ENCODE results near the gene BGN.
A peak's percentile ranks its signal among the peaks of the same experiment; 100 is the strongest.

The BGN gene

DNA sequence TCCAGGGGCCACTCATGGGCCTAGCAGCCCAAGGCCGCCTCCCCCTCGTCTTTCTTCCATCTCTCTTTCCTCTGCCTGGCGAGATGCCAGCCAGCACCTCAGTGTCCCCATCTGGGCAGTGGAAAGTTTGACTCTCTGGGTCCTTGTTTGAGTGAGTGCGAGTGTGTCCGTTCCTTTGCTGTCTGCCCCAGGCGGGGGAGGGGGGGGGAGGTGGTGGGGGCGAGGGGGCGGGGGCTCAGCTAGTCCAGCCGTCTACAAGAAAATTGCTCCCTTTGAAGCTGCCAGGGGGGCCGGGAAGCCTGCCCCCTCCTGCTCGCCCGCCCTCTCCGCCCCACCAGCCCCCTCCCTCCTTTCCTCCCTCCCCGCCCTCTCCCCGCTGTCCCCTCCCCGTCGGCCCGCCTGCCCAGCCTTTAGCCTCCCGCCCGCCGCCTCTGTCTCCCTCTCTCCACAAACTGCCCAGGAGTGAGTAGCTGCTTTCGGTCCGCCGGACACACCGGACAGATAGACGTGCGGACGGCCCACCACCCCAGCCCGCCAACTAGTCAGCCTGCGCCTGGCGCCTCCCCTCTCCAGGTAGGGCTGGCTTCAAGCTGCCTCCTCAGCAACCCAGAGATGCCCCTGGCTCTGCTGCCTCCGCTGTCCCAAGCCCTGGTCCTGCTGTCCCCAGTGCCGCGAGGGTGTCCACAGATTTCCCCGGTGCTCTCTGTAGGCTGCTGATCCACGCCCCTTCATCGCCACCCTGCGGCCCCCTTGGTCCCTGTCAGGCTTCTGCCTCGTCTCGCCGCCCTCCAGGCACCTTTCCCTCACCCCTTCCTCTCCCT lies at the start of gene BGN:
BGN (plus strand) TSS at position 440 of the 821 bp plus-strand sequence. CDS start 9,652 bp downstream, outside the sequence.
- Mint-ChIP-seq H3K27ac (no peak within 1 kb of the TSS), H3K4me3 (no peak within 1 kb of the TSS), H3K4me1 (no peaks in the 10 kb centered on the region), H3K9me3 (no peaks in the 10 kb centered on the region), H3K36me3 (no peaks in the 10 kb centered on the region)
- DNase-seq (ENCODE audit: low spot score in 2 of 2): no peak
- ATAC-seq: no peak

DNA sequence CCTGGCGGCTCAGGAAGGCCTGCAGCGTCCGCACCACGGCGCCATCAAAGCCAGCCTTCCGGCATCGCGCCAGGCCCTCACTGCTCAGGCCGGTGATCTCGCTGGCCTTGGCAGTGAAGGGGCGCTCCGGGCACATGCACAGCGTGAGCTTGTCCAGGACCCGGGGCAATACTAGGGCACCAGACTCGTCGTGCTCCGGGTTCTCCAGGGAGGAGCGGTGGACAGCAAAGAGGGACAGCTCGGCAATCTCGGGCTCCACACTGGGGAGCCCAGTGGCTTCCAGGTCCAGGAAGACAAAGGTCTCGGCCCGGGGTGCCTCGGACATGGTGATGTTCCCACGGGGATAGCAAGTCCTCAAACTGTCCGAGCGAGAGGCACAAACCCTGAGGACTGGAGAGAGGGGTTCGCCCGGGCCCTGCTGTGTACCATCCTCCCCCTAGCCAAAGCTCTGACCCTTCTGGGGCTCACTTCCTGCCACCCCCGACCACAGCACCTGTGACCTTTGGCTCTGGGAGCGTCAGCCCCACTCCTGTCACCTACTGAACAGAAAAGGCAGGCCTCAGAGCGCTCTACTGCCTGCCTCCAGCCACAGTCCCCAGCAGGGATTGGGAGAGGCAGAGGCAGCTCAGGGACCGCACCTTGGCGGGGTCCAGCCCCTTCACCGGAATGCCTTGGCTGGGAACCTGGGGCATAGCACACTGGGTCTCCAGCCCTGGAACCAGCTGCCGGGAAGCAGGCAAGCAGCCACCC lies 49.5 kb upstream of the BGN start:
- ATAC-seq (no peak), DNase-seq (ENCODE audit: low spot score in 2 of 2) (no peak)
- H3K27ac Mint-ChIP-seq: no peak overlapping the region
- H3K4me3 Mint-ChIP-seq: no peak overlapping the region
- no peaks in the 10 kb centered on the region for H3K36me3 Mint-ChIP-seq
- no peaks in the 10 kb centered on the region for H3K4me1 Mint-ChIP-seq
- H3K9me3 Mint-ChIP-seq: no peaks in the 10 kb centered on the region

DNA sequence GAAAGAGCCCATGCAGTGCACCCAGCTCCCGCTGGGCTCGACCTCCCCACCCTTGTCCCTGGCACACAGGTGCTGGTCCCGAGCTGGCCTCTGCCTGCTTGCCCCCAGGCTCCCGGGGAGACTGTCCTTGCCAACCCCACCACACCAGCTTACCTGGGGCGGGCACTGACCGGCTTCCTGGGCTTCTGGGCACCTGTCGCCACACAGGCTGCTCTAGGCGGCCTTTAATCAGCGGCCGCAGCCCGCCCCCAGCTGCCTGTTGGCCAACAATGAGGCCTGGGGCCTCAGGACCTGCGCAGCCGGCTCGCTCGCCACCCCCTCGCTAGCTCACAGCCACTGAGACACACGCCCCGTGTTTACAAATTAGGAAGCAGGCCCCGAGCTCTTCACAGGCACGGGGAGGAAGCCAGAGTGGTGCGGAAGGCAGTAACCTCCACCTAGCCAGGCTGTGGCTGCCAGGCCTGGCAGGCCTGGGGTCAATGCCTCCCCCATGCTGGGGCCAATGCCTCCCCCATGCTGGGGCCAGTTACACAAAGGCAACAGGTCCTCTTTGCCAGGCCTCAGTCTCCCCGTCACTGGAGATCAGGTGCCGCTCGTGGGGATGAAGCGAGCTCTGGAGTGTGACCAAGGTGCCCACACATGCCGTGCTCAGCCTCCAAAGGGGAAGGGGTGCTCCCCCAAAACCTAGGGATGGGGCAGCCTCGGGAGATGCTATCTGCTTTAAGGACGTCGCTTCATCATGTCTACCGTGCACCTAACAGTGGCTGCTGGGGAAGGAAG lies 48.7 kb upstream of the BGN start, which contains the start of gene TREX2:
TREX2 (minus strand) TSS at position 201 of the 780 bp plus-strand sequence. CDS start 626 bp downstream, outside the sequence.
- H3K4me3 Mint-ChIP-seq: no peak within 1 kb of the TSS
- H3K4me1 Mint-ChIP-seq: no peaks in the 10 kb centered on the region

DNA sequence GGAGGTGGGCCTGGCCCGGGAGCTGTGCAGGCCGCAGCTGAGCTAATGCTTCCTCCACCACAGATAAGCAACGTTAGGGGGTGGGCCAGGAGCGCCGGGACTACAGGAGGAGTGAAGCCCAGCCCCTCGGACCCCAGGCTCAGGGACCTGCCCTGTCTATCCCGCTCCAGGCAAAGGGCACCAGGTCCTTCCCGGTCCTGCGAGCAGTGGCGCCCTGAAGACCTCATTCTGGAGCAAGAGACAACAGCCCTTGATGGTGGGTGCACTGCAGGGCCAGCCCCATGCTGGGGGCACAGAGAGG lies 48.2 kb upstream of the BGN start:
- no peaks in the 10 kb centered on the region for H3K4me1 Mint-ChIP-seq
- no peak overlapping the region for H3K4me3 Mint-ChIP-seq
- no peak overlapping the region for H3K27ac Mint-ChIP-seq
- DNase-seq (ENCODE audit: low spot score in 2 of 2): no peak
- no peaks in the 10 kb centered on the region for H3K9me3 Mint-ChIP-seq
- H3K36me3 Mint-ChIP-seq: peaks cover 8% of the 10 kb centered on the region
- ATAC-seq: no peak

More for the DNA sequence above, 48.7 kb upstream of the BGN start, which contains the start of gene TREX2:
- no peaks in the 10 kb centered on the region for H3K9me3 Mint-ChIP-seq
- DNase-seq (ENCODE audit: low spot score in 2 of 2) (no peak), ATAC-seq (no peak)
- H3K36me3 Mint-ChIP-seq: peaks cover 2% of the 10 kb centered on the region
- H3K27ac Mint-ChIP-seq: no peak within 1 kb of the TSS

DNA sequence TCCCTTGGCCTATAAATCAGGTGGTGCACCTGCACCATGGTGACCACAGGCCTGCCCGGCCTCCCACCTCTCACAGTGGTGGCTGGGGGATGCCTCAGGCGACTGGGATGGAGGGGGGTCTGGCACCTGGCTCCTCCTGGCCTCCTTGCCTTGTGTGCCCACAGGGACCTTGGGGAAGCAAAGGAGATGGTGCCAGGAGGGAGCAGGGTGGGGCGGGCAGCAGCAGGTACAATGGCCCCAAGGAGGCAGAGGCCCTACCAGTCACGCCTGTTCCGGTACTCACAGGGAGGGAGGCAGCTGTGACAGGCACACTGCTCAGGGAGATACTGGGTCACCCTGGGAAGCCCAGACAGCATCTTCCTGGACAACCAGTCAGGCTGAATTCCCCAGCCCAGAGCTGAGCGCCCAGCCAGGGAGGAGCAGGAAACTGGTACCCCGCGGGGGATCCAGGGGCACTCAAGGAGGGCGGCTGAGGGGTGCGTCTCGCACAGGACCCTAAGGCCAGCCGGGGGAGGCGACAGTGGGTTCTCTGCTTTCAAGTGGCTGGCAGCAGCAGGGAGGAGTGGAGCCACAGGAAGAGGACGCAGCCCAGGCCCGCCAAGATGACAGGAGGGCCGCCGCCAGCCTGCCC lies 47.7 kb upstream of the BGN start:
- DNase-seq (ENCODE audit: low spot score in 2 of 2) (no peak), ATAC-seq (no peak)
- H3K4me3 Mint-ChIP-seq: no peak overlapping the region
- no peak overlapping the region for H3K27ac Mint-ChIP-seq
- H3K36me3 Mint-ChIP-seq: peaks cover 8% of the 10 kb centered on the region
- H3K4me1 Mint-ChIP-seq: no peaks in the 10 kb centered on the region
- H3K9me3 Mint-ChIP-seq: no peaks in the 10 kb centered on the region

DNA sequence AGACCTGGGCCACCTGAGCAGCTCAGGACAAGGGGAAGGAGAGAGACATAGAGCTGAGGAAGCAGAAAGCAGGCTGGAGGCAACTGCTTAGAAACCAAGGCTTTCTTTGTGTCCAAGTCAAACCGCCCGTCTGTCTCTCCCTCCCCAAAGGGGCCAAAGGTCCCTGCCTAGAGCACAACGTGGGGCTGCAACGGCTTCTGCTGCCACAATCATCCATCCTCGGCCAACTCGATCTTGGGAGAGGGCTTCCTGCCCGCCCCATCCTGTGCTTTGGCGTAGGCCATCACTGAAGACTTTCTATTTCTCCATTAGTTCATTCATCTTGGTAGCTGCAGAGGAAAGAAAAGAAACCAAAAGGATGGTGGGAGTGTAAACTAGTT lies 47.2 kb upstream of the BGN start:
- H3K27ac Mint-ChIP-seq: no peak overlapping the region
- DNase-seq (ENCODE audit: low spot score in 2 of 2): no peak
- peaks cover 8% of the 10 kb centered on the region for H3K36me3 Mint-ChIP-seq
- H3K4me3 Mint-ChIP-seq: no peak overlapping the region
- no peaks in the 10 kb centered on the region for H3K9me3 Mint-ChIP-seq
- no peaks in the 10 kb centered on the region for H3K4me1 Mint-ChIP-seq
- ATAC-seq: no peak

DNA sequence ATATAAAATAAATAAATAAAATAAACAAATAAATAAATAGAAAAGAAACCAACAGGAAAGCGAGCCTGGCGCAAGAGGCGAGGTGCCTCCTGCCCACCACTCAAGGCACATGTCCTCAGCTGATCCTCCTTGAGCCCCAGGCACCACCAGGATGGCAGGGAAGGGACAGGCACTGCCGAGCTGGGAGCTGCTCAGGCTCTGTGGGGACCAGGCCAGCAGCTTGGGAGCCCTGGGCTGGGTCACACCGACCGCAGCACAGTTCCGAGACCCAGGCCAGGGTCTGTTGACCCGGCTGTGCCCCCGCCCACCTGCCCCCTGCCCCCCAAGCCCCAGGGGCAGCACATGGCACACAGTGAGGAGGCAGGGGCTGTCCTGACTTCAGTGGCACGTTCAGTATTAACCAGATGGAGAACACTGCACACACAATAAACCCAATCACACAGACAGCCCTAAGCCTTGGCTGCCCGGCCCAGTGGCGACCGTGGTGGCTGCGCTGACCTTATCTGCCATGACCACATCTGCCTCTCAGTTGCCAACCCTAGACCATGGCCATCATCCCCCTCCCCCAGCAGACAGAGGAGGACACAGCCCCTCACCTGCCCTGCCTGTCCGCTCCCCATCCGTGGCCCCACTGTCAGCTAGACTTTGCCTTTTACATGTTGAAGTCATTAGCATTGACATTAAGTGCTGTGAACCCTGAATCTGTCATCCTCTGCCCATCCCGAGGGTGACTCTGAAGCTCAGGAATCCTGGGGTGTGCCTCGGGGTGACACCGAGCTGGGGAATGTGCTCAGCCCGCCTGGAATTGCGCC lies 46.0 kb upstream of the BGN start:
- Mint-ChIP-seq H3K4me3 (no peak overlapping the region), H3K27ac (peak overlapping the region; percentile 79), H3K4me1 (no peaks in the 10 kb centered on the region), H3K9me3 (no peaks in the 10 kb centered on the region), H3K36me3 (peaks cover 18% of the 10 kb centered on the region)
- ATAC-seq: no peak
- no peak for DNase-seq (ENCODE audit: low spot score in 2 of 2)

DNA sequence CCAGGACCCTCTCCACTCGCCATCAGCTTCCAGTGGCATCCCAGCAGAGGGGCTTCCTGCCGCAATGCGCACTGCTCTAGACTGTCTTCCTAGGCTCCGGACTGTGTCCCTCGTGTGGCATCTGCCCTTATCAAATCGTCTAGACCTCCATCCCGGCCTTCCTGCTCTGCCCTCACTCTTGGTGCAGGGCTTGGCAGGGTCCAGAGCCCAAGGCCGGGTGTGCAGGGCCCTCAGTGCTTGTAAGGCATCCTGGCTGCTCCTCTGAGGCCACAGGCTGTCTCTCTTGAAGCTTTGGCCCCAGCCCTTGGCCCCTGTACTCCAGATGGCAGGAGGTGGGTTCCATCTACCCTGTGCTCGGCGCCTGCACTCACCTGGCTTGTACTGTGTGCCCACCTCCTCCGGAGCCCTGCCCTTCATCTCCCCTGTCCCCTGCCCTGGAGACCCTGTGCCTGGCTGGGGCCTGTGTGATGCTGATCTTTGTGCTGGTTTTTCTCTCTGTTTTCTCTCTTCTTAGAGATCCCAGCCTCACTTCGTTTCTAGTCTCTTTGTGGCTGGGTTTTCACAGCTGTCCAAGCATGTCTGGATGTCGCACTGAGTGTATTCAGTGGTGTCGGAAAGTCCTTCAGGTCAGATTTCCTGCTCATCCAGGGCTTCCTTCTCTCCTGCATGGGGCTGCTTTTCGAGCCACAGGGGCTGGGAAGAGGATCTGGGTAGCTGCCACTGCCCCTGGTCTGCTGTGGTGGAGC lies 45.2 kb upstream of the BGN start:
- DNase-seq (ENCODE audit: low spot score in 2 of 2) (no peak), ATAC-seq (no peak)
- H3K36me3 Mint-ChIP-seq: peaks cover 24% of the 10 kb centered on the region
- peak overlapping the region; percentile 79 for H3K27ac Mint-ChIP-seq
- no peaks in the 10 kb centered on the region for H3K4me1 Mint-ChIP-seq
- no peaks in the 10 kb centered on the region for H3K9me3 Mint-ChIP-seq
- no peak overlapping the region for H3K4me3 Mint-ChIP-seq

DNA sequence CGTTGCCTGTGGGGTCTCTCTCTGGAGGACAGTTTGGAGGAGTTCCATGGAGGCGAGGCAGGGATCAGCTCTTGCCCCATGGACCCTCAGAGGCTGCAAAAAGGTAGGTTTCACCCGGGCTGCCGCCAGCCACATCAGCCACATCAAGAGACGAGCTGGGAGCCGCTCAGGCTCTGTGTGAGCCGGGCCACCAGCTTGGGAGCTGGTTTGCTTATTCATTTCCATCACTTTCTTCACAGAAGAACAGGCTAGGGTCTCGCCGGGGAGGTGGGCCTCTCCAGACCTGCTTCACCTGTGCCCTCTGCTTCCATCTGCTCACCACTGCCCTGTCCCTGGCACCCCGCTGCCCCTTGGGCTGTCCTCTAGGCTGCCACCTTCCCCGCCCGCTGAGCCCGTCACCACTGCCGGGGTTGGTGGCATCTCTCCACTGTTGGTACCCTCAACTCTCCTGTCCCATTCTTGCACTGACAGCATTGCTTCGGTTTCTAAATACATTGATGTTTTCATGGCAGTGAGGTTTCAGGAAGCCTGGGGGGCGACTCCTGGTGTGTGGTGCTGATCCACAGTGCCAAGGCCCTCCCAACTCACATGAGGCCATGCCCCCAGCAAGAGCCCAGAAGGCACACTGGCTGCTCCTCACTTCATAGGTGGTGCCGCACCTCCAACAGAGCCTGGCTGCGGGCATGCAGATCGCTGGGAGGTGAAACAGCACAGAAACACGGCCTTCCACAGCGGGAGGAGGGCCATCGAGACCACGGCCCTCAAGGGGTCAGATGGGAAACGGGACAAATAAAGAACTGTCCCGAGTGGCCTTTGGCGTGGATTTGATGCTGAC lies 44.4 kb upstream of the BGN start:
- DNase-seq (ENCODE audit: low spot score in 2 of 2) (no peak), ATAC-seq (no peak)
- H3K4me1 Mint-ChIP-seq: no peaks in the 10 kb centered on the region
- H3K4me3 Mint-ChIP-seq: no peak overlapping the region
- peaks cover 32% of the 10 kb centered on the region for H3K36me3 Mint-ChIP-seq
- H3K27ac Mint-ChIP-seq: peak overlapping the region; percentile 79
- no peaks in the 10 kb centered on the region for H3K9me3 Mint-ChIP-seq

DNA sequence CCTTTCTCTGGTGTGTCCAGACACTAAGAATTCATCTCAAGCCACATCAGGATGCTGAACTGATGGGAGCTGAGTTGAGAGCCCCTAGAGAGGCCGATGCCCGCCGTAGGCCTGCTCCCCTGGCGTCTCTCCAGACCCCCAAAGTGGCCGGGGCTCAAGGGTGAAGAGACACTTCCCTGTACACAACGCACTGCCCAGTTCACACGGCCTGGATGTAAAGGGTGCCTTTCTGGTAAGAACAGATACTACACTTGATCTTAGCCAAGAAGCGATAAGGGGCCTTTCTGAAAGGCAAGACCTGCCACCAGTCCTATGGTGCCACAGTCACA lies 43.9 kb upstream of the BGN start:
- DNase-seq (ENCODE audit: low spot score in 2 of 2): no peak
- H3K4me3 Mint-ChIP-seq: no peak overlapping the region
- ATAC-seq: no peak
- peaks cover 36% of the 10 kb centered on the region for H3K36me3 Mint-ChIP-seq
- H3K27ac Mint-ChIP-seq: no peak overlapping the region
- no peaks in the 10 kb centered on the region for H3K4me1 Mint-ChIP-seq
- no peaks in the 10 kb centered on the region for H3K9me3 Mint-ChIP-seq

DNA sequence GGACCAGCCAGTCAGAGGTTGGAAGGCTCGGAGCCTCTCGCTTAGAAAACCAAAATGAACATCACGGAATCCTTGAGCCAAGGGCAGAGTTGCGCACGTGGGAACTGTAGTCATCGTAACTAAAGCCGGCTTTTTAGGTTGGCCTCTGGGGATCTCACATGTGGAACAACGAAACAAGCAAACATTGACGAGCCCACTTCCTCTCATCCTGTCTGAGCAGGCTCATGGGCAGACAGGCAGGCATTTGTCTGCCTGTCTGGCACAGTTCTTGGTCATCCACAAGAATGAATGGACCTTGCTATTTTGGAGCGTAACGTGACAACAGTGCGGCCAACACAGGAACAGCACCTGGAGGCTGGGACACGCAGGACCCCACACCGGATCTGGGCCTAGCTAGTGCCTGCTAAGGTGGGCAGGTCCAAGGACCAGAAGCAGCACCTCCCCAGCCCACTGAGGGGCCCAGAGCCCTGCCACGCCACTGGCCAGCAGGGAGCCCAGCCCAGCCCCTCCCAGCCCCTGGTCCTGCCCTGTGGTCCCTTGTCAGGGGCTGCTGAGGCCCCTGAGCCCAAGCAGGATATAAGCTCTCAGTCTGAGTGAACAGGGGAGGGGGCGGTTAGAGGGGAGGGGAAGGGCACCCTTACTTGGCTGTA lies 39.8 kb upstream of the BGN start:
- DNase-seq (ENCODE audit: low spot score in 2 of 2) (no peak), ATAC-seq (no peak)
- no peak overlapping the region for H3K27ac Mint-ChIP-seq
- no peaks in the 10 kb centered on the region for H3K9me3 Mint-ChIP-seq
- H3K36me3 Mint-ChIP-seq: peaks cover 58% of the 10 kb centered on the region
- no peaks in the 10 kb centered on the region for H3K4me1 Mint-ChIP-seq
- no peak overlapping the region for H3K4me3 Mint-ChIP-seq

DNA sequence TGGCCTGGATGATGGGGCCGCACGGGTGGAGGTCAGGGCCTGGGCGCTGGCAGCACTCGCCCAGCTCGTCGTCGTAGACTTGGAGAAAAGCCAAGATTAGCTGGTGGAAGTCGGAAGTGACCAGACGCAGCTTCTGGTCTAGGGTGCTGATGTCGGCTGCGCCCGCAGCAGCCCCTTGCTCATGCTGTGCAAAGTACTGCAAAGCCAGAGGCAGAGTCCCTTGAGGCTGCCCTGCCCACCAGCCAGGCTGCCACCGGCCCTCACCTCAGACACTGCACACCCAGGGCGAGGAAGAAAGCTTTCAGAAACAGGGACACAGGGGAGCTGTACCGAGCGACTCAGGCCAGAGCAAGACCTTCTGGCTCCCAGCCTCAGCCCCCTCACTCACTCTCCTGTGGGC lies 39.2 kb upstream of the BGN start:
- Mint-ChIP-seq H3K4me3 (no peak overlapping the region), H3K9me3 (no peaks in the 10 kb centered on the region), H3K36me3 (peaks cover 62% of the 10 kb centered on the region), H3K4me1 (no peaks in the 10 kb centered on the region), H3K27ac (no peak overlapping the region)
- ATAC-seq (no peak), DNase-seq (ENCODE audit: low spot score in 2 of 2) (no peak)

DNA sequence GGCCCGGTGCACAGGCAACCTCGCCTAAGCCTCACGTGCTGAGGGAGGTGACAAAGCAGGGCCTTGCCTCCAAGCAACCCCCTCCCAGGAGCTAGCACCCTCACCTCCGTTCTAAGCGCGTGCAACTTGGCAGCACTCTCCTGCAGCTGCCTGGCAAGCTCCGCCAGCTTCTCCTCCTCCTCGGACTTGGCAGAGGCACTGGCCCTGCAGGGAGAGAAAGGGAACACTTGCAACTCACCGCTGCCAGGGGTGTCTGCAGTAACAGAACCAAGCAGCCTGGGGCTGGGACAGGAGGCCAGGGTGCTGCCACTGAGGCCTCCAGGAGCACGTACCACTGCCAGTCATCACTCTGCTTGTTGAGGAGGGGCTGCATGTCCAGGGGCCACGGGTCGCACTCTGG lies 38.6 kb upstream of the BGN start:
- no peaks in the 10 kb centered on the region for H3K4me1 Mint-ChIP-seq
- no peaks in the 10 kb centered on the region for H3K9me3 Mint-ChIP-seq
- peaks cover 64% of the 10 kb centered on the region for H3K36me3 Mint-ChIP-seq
- ATAC-seq: no peak
- H3K4me3 Mint-ChIP-seq: no peak overlapping the region
- H3K27ac Mint-ChIP-seq: no peak overlapping the region
- no peak for DNase-seq (ENCODE audit: low spot score in 2 of 2)

Data from stimulated activated effector memory CD8-positive, alpha-beta T cell treated with anti-CD3 and anti-CD28 coated beads, Interleukin-12 subunit alpha, Interleukin-12 subunit beta, amount 100 ng/mL, for 72 hours (primary cell).